Measurements from ENCODE around the gene STIMATE. TPM values are rescaled to one million over a fixed set of nuclear protein-coding genes. Genes with fewer than 3 reads are reported as not detected.
A peak's percentile ranks its signal among the peaks of the same experiment; 100 is the strongest.

The STIMATE gene
- total RNA-seq, 1 donor from 2014 or later: 9.0 TPM

DNA sequence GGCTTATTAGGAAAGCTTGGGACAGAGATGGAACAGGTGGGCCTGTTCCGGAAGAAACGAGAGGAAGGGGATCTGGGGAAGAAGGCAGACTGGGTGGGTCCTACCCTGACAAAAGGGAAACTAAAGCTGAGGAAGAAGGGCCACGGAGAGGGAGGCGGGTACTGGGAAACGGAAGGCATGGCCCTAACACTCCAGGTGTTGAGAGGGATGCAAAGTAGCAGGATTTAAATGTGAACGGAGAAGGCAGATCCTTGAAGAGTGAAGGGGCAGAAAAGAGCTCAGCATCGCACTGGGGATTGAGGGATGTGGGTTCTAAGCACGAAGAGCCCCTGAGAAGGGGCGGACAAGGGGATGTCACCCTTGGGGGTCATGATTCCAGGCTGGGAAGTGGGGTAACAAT is 735 bp downstream of the STIMATE start:
- intact Hi-C loops (cut with DNase I): loop anchor here (2.0 kb wide), 1 partner anchor 126 kb away; the partner anchor contains the start of gene NEK4
- ATAC-seq: no peak
- no peak for DNase-seq (ENCODE audit: missing footprints)

GRCh38 chr3:52896151-52896550 is 1.2 kb downstream of the STIMATE start:
- DNase-seq (ENCODE audit: missing footprints) (no peak), ATAC-seq (no peak)
- intact Hi-C loops (cut with DNase I): loop anchor here (2.0 kb wide), 1 partner anchor 125 kb away; the partner anchor contains the start of gene NEK4

DNA sequence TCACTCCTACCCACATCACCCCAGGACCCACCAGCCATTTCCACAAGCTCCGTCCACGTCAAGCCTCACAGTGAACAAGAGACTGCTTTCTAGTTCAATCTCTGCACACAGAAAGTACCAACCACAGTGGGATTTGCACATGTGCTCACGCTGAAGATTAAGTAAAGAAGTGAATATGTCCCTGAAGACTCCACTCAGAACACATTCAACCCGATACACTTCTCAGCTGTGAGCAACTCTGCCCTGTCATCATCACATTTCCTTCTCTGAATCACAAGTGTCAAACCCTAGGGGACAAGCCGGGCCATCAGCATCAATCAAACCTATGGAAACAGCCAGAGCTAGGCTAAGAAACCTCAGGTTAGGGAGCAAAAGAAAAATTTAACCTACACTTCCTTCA is 1.9 kb downstream of the STIMATE start:
- no peak for ATAC-seq
- DNase-seq (ENCODE audit: missing footprints): no peak
- intact Hi-C loops (cut with DNase I): no loop called here

DNA sequence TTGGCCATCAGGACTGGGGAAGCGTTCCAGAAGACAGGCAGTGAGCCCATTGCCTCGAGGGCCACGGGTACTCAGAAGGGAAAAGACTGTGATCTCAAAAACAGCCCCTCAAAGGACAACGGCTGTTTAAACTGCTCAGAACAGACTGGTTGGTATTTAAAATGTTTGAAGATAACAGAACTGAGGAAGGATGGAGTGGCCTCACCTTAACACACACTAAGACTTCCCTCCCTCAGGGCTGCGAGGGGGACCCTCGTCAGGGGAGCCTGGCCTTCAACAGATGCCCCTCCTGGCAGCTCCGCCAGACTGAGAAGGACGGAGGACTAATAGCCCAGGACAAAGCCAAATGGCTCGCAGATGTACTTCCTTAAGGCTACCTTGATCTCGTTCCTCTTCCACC is 2.6 kb downstream of the STIMATE start:
- intact Hi-C loops (cut with DNase I): no loop called here
- ATAC-seq: no peak
- DNase-seq (ENCODE audit: missing footprints): no peak

GRCh38 chr3:52893723-52894122 is 3.6 kb downstream of the STIMATE start:
- ATAC-seq (no peak), DNase-seq (ENCODE audit: missing footprints) (no peak)
- intact Hi-C loops (cut with DNase I): no loop called here

- intact Hi-C loops (cut with DNase I): no loop called here
- ATAC-seq (no peak), DNase-seq (ENCODE audit: missing footprints) (no peak)
Measured at GRCh38 chr3:52892625-52893311, 4.6 kb downstream of the STIMATE start.

DNA sequence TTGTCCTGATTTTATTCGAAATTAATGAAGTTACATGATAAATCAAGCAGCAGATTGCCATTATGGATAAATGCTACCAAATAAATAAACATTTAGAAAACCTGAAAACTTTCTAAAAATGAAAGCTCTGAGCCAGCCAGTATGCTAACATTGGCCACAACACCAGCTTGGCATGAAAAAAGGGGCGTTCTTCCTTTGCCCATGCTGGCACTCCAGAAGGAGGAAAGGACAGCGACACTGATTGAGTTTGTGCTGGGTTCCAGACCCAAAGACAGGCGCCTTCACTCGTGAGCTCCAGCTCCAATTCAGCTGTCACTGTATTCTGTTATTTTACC is 5.1 kb downstream of the STIMATE start:
- DNase-seq (ENCODE audit: missing footprints): no peak
- intact Hi-C loops (cut with DNase I): no loop called here
- no peak for ATAC-seq

DNA sequence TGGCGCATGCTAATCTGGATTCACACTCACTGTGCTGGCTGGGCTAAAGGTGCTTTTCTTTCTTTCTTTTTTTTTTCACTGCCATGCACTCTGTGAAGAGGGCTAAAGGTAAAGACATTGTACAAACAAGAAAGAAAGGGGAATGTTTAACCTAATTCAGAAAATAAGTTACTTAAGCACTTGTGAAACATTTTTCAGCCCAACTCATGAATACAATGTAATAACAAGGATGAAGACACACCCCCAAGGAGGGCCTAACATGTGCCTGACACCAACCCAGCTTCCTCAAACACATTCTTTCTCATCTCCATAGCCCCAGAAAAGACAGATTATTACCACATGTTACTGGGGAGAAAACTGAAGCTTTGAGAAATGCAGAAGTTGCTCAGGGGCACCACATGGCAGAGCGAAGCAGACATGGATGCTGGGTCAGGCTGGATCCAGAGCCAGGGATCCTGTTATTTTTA is 5.7 kb downstream of the STIMATE start:
- intact Hi-C loops (cut with DNase I): no loop called here
- ATAC-seq (peak; percentile 30), DNase-seq (ENCODE audit: missing footprints) (no peak)

DNA sequence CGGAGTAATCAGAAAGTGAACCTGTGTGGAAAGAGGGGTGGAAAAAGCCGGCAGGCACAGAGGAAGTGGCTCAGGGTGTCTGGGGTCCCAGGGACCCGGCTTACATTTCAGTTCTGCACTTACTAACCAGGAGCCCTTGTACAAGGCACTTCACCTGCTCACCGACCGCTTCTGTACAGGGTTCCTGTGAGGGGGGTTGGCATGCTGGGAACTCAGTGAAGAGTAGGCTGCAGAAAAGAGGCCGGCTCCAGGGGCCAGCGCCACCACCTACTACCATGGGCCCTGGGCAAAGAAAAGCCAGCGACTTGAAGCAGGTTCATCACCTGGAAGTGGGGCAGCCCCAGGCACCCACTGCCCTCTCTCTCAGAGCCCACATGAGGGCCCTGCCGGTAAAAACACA is 6.2 kb downstream of the STIMATE start:
- intact Hi-C loops (cut with DNase I): no loop called here
- ATAC-seq (no peak), DNase-seq (ENCODE audit: missing footprints) (no peak)

GRCh38 chr3:52890735-52891134 is 6.6 kb downstream of the STIMATE start:
- DNase-seq (ENCODE audit: missing footprints): no peak
- intact Hi-C loops (cut with DNase I): no loop called here
- ATAC-seq: no peak

DNA sequence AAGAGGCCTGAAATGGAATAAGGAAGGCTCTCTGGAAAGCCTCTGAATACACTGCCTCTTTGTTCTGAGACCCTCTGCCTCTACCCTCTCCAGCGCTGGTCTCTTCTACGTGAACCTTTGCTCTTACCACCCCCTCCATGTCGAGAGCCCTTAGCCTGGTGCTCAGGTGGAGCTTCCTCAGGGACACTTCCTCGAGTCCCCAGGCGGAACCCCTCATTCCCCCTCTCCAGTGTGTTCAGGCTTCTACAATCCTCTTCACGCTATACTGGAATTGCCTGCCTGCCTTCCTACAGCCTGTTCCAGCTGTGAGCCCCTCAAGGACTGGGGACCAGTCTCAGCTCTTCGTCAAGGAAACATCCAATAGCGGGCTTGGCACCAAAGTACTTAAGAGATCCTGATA is 7.4 kb downstream of the STIMATE start:
- intact Hi-C loops (cut with DNase I): no loop called here
- DNase-seq (ENCODE audit: missing footprints) (no peak), ATAC-seq (no peak)

DNA sequence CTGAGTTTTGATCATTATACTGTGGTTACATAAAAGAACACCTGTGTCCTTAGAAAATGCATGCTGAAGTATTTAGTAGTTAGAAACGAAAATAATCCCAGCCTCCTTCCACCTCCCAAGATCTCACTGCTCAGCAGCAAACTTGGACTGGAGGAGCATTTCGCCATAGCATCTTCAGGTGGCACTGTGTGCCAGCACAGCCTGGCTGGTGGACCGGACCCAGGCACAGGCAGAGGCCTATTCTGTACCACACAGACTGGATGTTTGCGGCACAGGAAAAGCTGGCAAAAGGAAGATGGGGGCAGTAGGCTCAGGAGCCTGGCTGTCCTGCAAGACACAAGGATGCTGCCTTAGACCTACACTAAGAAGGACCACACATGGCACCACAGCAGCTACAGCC is 10.2 kb downstream of the STIMATE start:
- intact Hi-C loops (cut with DNase I): no loop called here
- no peak for DNase-seq (ENCODE audit: missing footprints)
- ATAC-seq: no peak

- DNase-seq (ENCODE audit: missing footprints) (no peak), ATAC-seq (no peak)
- intact Hi-C loops (cut with DNase I): no loop called here
Measured at GRCh38 chr3:52886049-52886730, 11.2 kb downstream of the STIMATE start.

DNA sequence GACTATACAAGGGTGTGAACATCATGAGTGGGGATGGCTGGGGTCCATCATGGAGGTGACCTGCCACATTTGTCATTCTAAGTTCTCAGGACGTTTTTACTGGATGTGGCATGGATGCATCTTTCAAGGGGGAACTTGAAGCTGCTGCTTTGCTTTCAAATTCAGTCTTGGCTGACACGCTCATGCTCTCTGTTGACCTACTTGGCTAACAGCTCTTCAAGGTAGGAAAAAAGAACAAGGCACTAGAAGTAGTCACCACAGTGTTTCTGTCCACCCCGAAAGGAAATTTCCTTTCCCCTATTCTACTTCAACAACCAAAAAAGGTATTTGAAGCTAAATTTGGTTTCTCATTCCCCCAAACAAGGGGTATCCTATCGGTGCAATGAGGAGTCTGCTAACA is 15.0 kb downstream of the STIMATE start:
- ATAC-seq (no peak), DNase-seq (ENCODE audit: missing footprints) (no peak)
- intact Hi-C loops (cut with DNase I): no loop called here

- intact Hi-C loops (cut with DNase I): no loop called here
- no peak for ATAC-seq
Measured at GRCh38 chr3:52881871-52882270, 15.5 kb downstream of the STIMATE start.

GRCh38 chr3:52880474-52880873 is 16.9 kb downstream of the STIMATE start:
- intact Hi-C loops (cut with DNase I): no loop called here
- DNase-seq (ENCODE audit: missing footprints): no peak
- ATAC-seq: no peak

More at GRCh38 chr3:52881871-52882270, 15.5 kb downstream of the STIMATE start:
- DNase-seq (ENCODE audit: missing footprints): no peak

DNA sequence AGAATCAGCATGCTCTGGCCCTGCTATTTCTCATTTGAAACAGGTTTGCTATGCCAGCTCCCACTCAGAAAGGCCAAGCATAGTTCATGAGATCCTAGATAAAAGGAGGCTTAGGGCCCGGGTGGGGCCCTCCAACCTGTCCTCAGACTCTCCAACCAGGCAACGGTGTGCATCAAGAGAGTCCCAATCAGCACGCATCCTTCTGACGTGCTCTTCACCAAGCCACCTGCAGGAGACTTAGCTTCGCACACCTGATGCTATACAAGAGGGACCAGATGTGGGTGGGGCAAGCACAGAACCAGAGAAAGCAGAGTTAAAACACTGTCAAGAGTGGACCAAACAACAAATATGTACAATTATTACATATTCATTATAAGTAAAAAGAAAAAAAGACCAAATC is 17.3 kb downstream of the STIMATE start:
- ATAC-seq: no peak

DNA sequence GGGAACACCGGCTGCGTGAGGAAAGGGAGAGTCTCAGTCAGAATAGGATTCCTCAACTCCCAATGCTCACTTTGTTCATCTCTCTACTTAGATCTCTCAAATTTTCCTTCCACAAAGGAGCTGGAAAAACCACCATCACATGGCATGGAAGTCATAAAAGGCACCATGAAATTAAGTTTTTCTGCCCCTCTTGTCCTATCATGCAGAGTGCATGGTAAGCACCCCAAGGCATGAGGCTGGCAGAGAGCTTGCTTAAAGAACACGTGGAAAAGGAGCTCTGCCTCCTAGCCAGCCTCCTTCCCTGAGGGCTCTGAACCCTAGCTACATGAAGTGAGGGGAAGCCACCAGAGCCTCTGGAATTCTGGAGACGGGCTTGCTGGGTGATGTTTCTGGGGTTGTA is 17.8 kb downstream of the STIMATE start:
- ATAC-seq: no peak
- no peak for DNase-seq (ENCODE audit: missing footprints)
- intact Hi-C loops (cut with DNase I): no loop called here

More for the DNA sequence above, 17.3 kb downstream of the STIMATE start:
- no peak for DNase-seq (ENCODE audit: missing footprints)
- intact Hi-C loops (cut with DNase I): no loop called here

DNA sequence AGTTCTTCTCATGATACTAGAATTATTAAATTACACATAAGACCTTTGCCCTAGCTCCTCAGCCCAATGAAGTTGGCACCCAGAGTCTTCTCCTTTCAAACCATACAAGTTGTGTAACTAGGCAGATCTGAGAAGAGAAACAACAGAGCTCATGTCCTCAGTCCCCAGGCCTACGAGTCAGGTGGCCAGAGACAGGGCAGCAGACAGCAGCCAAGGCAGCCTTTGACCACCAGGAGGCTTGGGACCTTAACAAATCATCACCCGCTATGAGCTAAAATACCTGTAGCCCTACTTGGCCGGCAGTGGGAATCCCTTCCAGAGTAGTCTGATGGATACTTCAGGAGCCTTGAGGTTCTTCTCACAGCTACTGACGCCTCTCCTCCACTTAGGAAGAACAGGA is 18.3 kb downstream of the STIMATE start:
- intact Hi-C loops (cut with DNase I): no loop called here
- ATAC-seq (no peak), DNase-seq (ENCODE audit: missing footprints) (no peak)

GRCh38 chr3:52877085-52877484 is 20.3 kb downstream of the STIMATE start:
- ATAC-seq (no peak), DNase-seq (ENCODE audit: missing footprints) (no peak)
- intact Hi-C loops (cut with DNase I): no loop called here

All from Right ventricle myocardium inferior (tissue), 1 donor.